ENCODE measurements around the gene MGAT5.

The MGAT5 gene

DNA sequence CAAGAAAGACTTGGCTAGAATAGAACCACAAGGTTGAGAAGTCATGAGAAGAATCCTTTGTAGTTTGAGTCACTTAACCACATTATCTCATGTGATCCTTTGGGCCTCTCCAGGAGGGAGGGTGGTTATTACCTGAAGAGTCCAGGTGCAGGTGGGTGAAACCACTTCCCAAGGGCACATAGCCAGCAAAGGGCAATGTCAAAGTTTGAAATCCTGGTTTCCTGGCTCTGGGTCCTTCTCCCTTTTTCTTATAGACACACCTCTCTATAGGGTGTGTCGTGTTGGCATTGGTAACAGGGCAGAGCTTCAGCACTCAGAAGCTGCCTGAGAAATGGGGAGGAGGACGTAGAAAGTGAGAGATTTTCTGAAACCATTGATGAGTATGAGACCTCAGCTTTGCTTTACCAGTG, 137.9 kb downstream of the MGAT5 start:
- Histone ChIP-seq H3K4me3 (ENCODE audit: low read length) (no peak overlapping the region), H4K20me1 (ENCODE audit: insufficient read depth, low read length) (no peaks in the 10 kb centered on the region), H3K4me2 (ENCODE audit: low read length) (no peak overlapping the region), H3K36me3 (replicated peaks; ENCODE audit: low read depth, low read length) (no peaks in the 10 kb centered on the region), H3K79me2 (ENCODE audit: low read length) (no peaks in the 10 kb centered on the region), H3K4me1 (ENCODE audit: low read length) (peaks cover 5% of the 10 kb centered on the region), H3K27me3 (ENCODE audit: low read depth, low read length) (no peaks in the 10 kb centered on the region), H3K9me3 (ENCODE audit: insufficient read depth, low read length) (no peaks in the 10 kb centered on the region), H2AFZ (ENCODE audit: low read depth, low read length) (no peak overlapping the region), H3K27ac (ENCODE audit: low read length) (no peak overlapping the region), H3K9ac (ENCODE audit: low read length) (no peak overlapping the region)
- TF ChIP-seq, protein P1, sequence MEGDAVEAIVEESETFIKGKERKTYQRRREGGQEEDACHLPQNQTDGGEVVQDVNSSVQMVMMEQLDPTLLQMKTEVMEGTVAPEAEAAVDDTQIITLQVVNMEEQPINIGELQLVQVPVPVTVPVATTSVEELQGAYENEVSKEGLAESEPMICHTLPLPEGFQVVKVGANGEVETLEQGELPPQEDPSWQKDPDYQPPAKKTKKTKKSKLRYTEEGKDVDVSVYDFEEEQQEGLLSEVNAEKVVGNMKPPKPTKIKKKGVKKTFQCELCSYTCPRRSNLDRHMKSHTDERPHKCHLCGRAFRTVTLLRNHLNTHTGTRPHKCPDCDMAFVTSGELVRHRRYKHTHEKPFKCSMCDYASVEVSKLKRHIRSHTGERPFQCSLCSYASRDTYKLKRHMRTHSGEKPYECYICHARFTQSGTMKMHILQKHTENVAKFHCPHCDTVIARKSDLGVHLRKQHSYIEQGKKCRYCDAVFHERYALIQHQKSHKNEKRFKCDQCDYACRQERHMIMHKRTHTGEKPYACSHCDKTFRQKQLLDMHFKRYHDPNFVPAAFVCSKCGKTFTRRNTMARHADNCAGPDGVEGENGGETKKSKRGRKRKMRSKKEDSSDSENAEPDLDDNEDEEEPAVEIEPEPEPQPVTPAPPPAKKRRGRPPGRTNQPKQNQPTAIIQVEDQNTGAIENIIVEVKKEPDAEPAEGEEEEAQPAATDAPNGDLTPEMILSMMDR (IDR thresholded peaks at IDR 0.05; ENCODE audit: low read depth, low read length) = no peak
- TF ChIP-seq EZH2phosphoT487 (IDR thresholded peaks at IDR 0.05; ENCODE audit: low read depth) = no peak

DNA sequence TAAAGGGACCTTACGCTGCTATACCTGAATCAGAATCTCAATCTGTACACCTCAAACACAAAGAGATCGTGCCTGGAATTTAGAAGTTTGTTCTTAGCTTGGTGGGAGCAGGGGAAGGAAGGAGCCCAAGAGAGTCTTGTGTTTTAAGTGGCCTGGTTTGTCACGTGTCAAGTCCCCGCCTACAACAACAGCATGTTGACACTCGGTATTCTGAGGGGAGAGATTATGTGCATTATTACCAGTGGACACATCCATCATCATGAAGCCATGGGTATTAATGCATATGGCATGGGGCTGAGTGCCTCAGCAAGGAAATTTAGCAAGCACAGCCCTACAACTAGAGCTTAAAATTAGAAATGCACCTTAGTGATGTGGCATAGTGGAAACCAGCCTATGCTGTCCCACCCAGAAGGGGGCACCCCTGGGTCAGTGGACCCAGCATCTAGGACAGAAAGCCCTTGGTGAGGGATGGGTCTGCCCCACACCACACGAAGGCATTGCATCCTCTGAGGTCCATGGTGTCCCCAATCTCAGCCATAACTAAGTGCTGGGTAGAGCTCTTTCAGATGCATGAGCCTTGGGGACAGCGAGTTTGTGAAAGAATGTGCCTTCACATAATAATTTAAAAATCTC, 138.7 kb downstream of the MGAT5 start:
- Histone ChIP-seq H4K20me1 (ENCODE audit: insufficient read depth, low read length) (no peaks in the 10 kb centered on the region), H3K27me3 (ENCODE audit: low read depth, low read length) (no peaks in the 10 kb centered on the region), H3K4me3 (ENCODE audit: low read length) (no peak overlapping the region), H2AFZ (ENCODE audit: low read depth, low read length) (no peak overlapping the region), H3K36me3 (replicated peaks; ENCODE audit: low read depth, low read length) (no peaks in the 10 kb centered on the region), H3K9ac (ENCODE audit: low read length) (no peak overlapping the region), H3K79me2 (ENCODE audit: low read length) (no peaks in the 10 kb centered on the region), H3K4me2 (ENCODE audit: low read length) (no peak overlapping the region), H3K9me3 (ENCODE audit: insufficient read depth, low read length) (no peaks in the 10 kb centered on the region), H3K4me1 (ENCODE audit: low read length) (peaks cover 5% of the 10 kb centered on the region), H3K27ac (ENCODE audit: low read length) (no peak overlapping the region)
- TF ChIP-seq EZH2phosphoT487 (IDR thresholded peaks at IDR 0.05; ENCODE audit: low read depth) = no peak
- TF ChIP-seq, protein P1 (IDR thresholded peaks at IDR 0.05; ENCODE audit: low read depth, low read length) = no peak

DNA sequence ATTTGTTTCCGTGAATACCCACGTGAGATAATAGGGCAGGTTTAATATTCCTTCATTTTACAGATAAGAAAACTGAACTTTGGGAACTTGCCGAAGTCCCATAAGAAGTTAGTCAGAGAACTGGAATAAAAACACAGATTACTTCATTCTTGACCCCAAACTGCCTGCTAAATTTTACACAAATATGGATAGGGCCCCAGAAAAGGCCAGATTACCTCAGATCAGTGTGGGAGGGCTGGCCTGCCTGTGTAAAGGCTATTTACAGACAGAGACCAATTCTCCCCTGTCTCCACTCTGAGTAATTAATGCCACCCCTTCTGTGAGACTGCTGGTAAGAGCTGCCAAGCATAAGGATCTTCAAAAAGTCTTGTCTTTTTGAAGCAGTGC, 139.2 kb downstream of the MGAT5 start:
- no peaks in the 10 kb centered on the region for H3K79me2 ChIP-seq (ENCODE audit: low read length)
- H3K4me3 ChIP-seq (ENCODE audit: low read length) = no peak overlapping the region
- TF ChIP-seq EZH2phosphoT487 (IDR thresholded peaks at IDR 0.05; ENCODE audit: low read depth) = no peak
- TF ChIP-seq, protein P1 (IDR thresholded peaks at IDR 0.05; ENCODE audit: low read depth, low read length) = no peak
- H3K27ac ChIP-seq (ENCODE audit: low read length) = no peak overlapping the region
- H3K4me1 ChIP-seq (ENCODE audit: low read length) = peaks cover 5% of the 10 kb centered on the region
- H3K27me3 ChIP-seq (ENCODE audit: low read depth, low read length) = no peaks in the 10 kb centered on the region
- no peak overlapping the region for H3K4me2 ChIP-seq (ENCODE audit: low read length)
- no peaks in the 10 kb centered on the region for H3K9me3 ChIP-seq (ENCODE audit: insufficient read depth, low read length)
- H3K9ac ChIP-seq (ENCODE audit: low read length) = no peak overlapping the region
- no peaks in the 10 kb centered on the region for H4K20me1 ChIP-seq (ENCODE audit: insufficient read depth, low read length)
- no peaks in the 10 kb centered on the region for H3K36me3 ChIP-seq (replicated peaks; ENCODE audit: low read depth, low read length)
- no peak overlapping the region for H2AFZ ChIP-seq (ENCODE audit: low read depth, low read length)

DNA sequence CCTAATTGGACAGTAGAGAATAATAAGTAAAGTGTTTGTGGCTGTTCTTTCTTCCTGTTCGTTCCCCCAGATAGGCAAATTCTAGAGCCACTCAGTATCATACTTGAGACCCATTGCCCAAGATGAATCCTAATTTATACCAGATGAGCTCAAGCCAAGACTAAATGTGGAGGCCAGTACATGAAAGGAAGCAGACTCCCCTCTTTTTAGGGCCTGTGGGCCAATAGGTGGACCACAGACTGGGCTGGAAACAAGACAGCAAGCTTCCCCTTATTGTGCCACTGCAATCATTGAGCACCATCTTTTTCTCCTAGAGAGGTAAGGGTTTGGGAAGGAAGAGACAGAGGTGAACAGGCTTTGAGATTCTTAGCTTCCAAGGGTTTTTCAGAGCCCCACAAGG, 141.9 kb downstream of the MGAT5 start:
- H3K9ac ChIP-seq (ENCODE audit: low read length) = no peak overlapping the region
- H4K20me1 ChIP-seq (ENCODE audit: insufficient read depth, low read length) = no peaks in the 10 kb centered on the region
- H3K36me3 ChIP-seq (replicated peaks; ENCODE audit: low read depth, low read length) = no peaks in the 10 kb centered on the region
- H3K79me2 ChIP-seq (ENCODE audit: low read length) = no peaks in the 10 kb centered on the region
- H2AFZ ChIP-seq (ENCODE audit: low read depth, low read length) = no peak overlapping the region
- H3K4me2 ChIP-seq (ENCODE audit: low read length) = no peak overlapping the region
- TF ChIP-seq EZH2phosphoT487 (IDR thresholded peaks at IDR 0.05; ENCODE audit: low read depth) = no peak
- TF ChIP-seq, protein P1 (IDR thresholded peaks at IDR 0.05; ENCODE audit: low read depth, low read length) = no peak
- no peaks in the 10 kb centered on the region for H3K9me3 ChIP-seq (ENCODE audit: insufficient read depth, low read length)
- H3K4me1 ChIP-seq (ENCODE audit: low read length) = peaks cover 5% of the 10 kb centered on the region
- H3K27ac ChIP-seq (ENCODE audit: low read length) = no peak overlapping the region
- no peaks in the 10 kb centered on the region for H3K27me3 ChIP-seq (ENCODE audit: low read depth, low read length)
- H3K4me3 ChIP-seq (ENCODE audit: low read length) = no peak overlapping the region

All from OCI-LY3 (cell line).